A549 (cell line): ENCODE measurements around the gene MYOZ3. TPM values are rescaled to one million over a fixed set of nuclear protein-coding genes. Genes with fewer than 3 reads are reported as not detected.

Experiments
- ATAC-seq, 2 experiments: fragments of 200-7000 bp in 1 of 2; fragments of >200 bp in 1 of 2; cut with Nextera tagmentation in 1 of 2; cut with Tn5 transposase in 1 of 2; 3 replicates each; pipeline versions ENCODE4 v1.8.0 to v1.9.1; 2018 to 2020; ENCODE audit warnings: mild to moderate bottlenecking in 1 of 2, moderate library complexity in 1 of 2
- CTCF ChIA-PET: fragments of 300-600 bp; sonication (Branson Sonifier 250); formaldehyde crosslinking; extraction: SDS; loops from one replicate; lab custom pipeline; 2021; ENCODE audit warnings: antibody characterized with exemption, inconsistent platforms; lab: Yijun Ruan, JAX
- POLR2A ChIA-PET: fragments of 350-600 bp; formaldehyde crosslinking; extraction: SDS; loops from one replicate; lab custom pipeline; 2021; ENCODE audit warnings: antibody characterized with exemption, inconsistent platforms; lab: Yijun Ruan, JAX
- DNase-seq, 2 experiments: peaks; one replicate each; pipeline versions ENCODE4 v3.0.0 to v3.0.0-alpha.2; 2011 to 2016; ENCODE audit warnings: low read depth in 1 of 2, low spot score in 1 of 2
- FAIRE-seq: peaks from 2 replicates; lab custom pipeline; 2011; peaks lifted over from hg19 to GRCh38; lab: Jason Lieb, UNC
- H3K27ac ChIP-seq, 2 experiments: fragments of >200 bp; sonication (Bioruptor Twin); formaldehyde crosslinking; 3 replicates each; pipeline ENCODE4 v1.5.1; 2016 to 2017
- H3K4me1 ChIP-seq: fragments of >200 bp; sonication (Bioruptor Twin); formaldehyde crosslinking; 3 replicates; pipeline ENCODE4 v1.6.1; 2016
- H3K4me2 ChIP-seq: fragments of >200 bp; sonication (Bioruptor Twin); formaldehyde crosslinking; 3 replicates; pipeline ENCODE4 v1.6.1; 2016
- H3K4me3 ChIP-seq: fragments of >200 bp; sonication (Bioruptor Twin); formaldehyde crosslinking; 3 replicates; pipeline ENCODE4 v1.5.1; 2016
- H3K9me3 ChIP-seq: fragments of >200 bp; sonication (Bioruptor Twin); formaldehyde crosslinking; 3 replicates; pipeline ENCODE4 v1.6.1; 2016
- BHLHE40 ChIP-seq: IDR thresholded peaks from 2 replicates; pipeline ENCODE4 v1.6.1; 2012; ENCODE audit warnings: low read depth, low read length, inconsistent platforms
- CHD4 ChIP-seq: fragments of 200-600 bp; sonication (generic); IDR thresholded peaks from 2 replicates; pipeline ENCODE4 v1.6.1; 2016; ENCODE audit warnings: antibody characterized with exemption, mild to moderate bottlenecking, borderline replicate concordance
- E2F6 ChIP-seq: IDR thresholded peaks from 2 replicates; pipeline ENCODE4 v1.6.1; 2012; ENCODE audit warnings: low read depth, borderline replicate concordance
- EHF ChIP-seq: fragments of 250-450 bp; sonication (Bioruptor Pico); IDR thresholded peaks from 2 replicates; pipeline ENCODE4 v1.5.0; 2020; ENCODE audit warnings: mild to moderate bottlenecking
- FOSB ChIP-seq: fragments of 250-450 bp; sonication (Bioruptor Pico); IDR thresholded peaks from 2 replicates; pipeline ENCODE4 v1.5.0; 2020; ENCODE audit warnings: mild to moderate bottlenecking, moderate library complexity
- FOXS1 ChIP-seq: fragments of 250-450 bp; sonication (Bioruptor Pico); IDR thresholded peaks from 2 replicates; pipeline ENCODE4 v1.5.0; 2020; ENCODE audit warnings: mild to moderate bottlenecking, moderate library complexity
- GATA3 ChIP-seq: IDR thresholded peaks from 2 replicates; pipeline ENCODE4 v1.6.1; 2012; ENCODE audit warnings: borderline replicate concordance
- HOXA7 ChIP-seq: fragments of 250-450 bp; sonication (Bioruptor Pico); IDR thresholded peaks from 2 replicates; pipeline ENCODE4 v1.5.0; 2020; ENCODE audit warnings: mild to moderate bottlenecking, moderate library complexity
- HOXB13 ChIP-seq: fragments of 250-450 bp; sonication (Bioruptor Pico); IDR thresholded peaks from 2 replicates; pipeline ENCODE4 v1.5.0; 2020; ENCODE audit warnings: low read depth, mild to moderate bottlenecking, moderate library complexity
- HOXB5 ChIP-seq: fragments of 250-450 bp; sonication (Bioruptor Pico); IDR thresholded peaks from 2 replicates; pipeline ENCODE4 v1.5.0; 2020; ENCODE audit warnings: mild to moderate bottlenecking, moderate library complexity
- JUN ChIP-seq, 2 experiments: fragments of >200 bp; sonication (Bioruptor Twin); formaldehyde crosslinking; IDR thresholded peaks; 2 replicates in 1 of 2; 3 replicates in 1 of 2; pipeline ENCODE4 v1.6.1; 2016 to 2017
- KDM1A ChIP-seq: fragments of 200-600 bp; sonication (generic); IDR thresholded peaks from 2 replicates; pipeline ENCODE4 v1.6.1; 2016; ENCODE audit warnings: low read depth, mild to moderate bottlenecking
- MAFK ChIP-seq: fragments of 450-650 bp; IDR thresholded peaks from 2 replicates; pipeline ENCODE4 v1.6.1; 2014; ENCODE audit not compliant: partially characterized antibody
- MAZ ChIP-seq: fragments of 150-350 bp; IDR thresholded peaks from 2 replicates; pipeline ENCODE4 v1.6.1; 2014; ENCODE audit warnings: antibody characterized with exemption, low read depth, low read length, borderline replicate concordance
- MYC ChIP-seq: IDR thresholded peaks from 2 replicates; pipeline ENCODE4 v1.6.1; 2012; ENCODE audit warnings: mild to moderate bottlenecking, inconsistent platforms, low read length, improper control_type of control experiment, borderline replicate concordance
- NFE2L2 ChIP-seq: fragments of 150-350 bp; conservative IDR thresholded peaks from 2 replicates; pipeline ENCODE4 v1.6.1; 2014; ENCODE audit warnings: low read length
- POLR2AphosphoS2 ChIP-seq: conservative IDR thresholded peaks from 2 replicates; pipeline ENCODE4 v1.6.1; 2012; ENCODE audit warnings: low read length, improper control_type of control experiment, inconsistent platforms
- RARB ChIP-seq: fragments of 250-450 bp; sonication (Bioruptor Pico); IDR thresholded peaks from 2 replicates; pipeline ENCODE4 v1.8.0; 2021; ENCODE audit warnings: mild to moderate bottlenecking, moderate library complexity
- RFX5 ChIP-seq: fragments of 450-650 bp; IDR thresholded peaks from 2 replicates; pipeline ENCODE4 v1.7.1; 2014; ENCODE audit warnings: antibody characterized with exemption, mild to moderate bottlenecking, moderate library complexity
- RNF2 ChIP-seq: fragments of 200-600 bp; sonication (generic); IDR thresholded peaks from 2 replicates; pipeline ENCODE4 v1.6.1; 2016; ENCODE audit warnings: low read depth, mild to moderate bottlenecking, antibody characterized with exemption, moderate library complexity, borderline replicate concordance
- TFCP2L1 ChIP-seq: fragments of 250-450 bp; sonication (Bioruptor Pico); IDR thresholded peaks from 2 replicates; pipeline ENCODE4 v1.5.0; 2021; ENCODE audit warnings: mild to moderate bottlenecking
- TP53 ChIP-seq: fragments of 250-450 bp; sonication (Bioruptor Pico); IDR thresholded peaks from 2 replicates; pipeline ENCODE4 v1.5.0; 2021; ENCODE audit warnings: mild to moderate bottlenecking, moderate library complexity
- ZC3H11A ChIP-seq: fragments of 450-650 bp; IDR thresholded peaks from 2 replicates; pipeline ENCODE4 v1.6.1; 2014; ENCODE audit warnings: antibody characterized with exemption, mild to moderate bottlenecking
- ZFP36 ChIP-seq: fragments of 450-650 bp; IDR thresholded peaks from 2 replicates; pipeline ENCODE4 v1.6.1; 2014; ENCODE audit warnings: borderline replicate concordance; ENCODE audit not compliant: partially characterized antibody
- WGBS: methylation state at CpG from one replicate; pipeline ENCODE4 v1.1.6; 2017; ENCODE audit errors: missing lambda C conversion rate; 5-methylcytosine and 5-hydroxymethylcytosine counted together
- polyA plus RNA-seq, 4 experiments: library from polyadenylated mRNA; depleted of rRNA in 3 of 4; stranded (reverse); fragments of >200 nt; fragmentation: RNase III in 1 of 4; extraction: RNeasy Plus Mini Kit Qiagen cat#74134 plus additional on column Dnase treatment in 1 of 4; gene quantifications; 2 replicates in 3 of 4; 3 replicates in 1 of 4; pipeline ENCODE4 v1.2.3, GENCODE V29; 2011 to 2017
- TF ChIP-seq, protein P1 (sequence below): fragments of 250-450 bp; sonication (Bioruptor Pico); IDR thresholded peaks from 2 replicates; pipeline ENCODE4 v1.5.0; 2021; ENCODE audit warnings: mild to moderate bottlenecking, moderate library complexity, borderline replicate concordance
- TF ChIP-seq, protein P2 (sequence below): fragments of 150-350 bp; IDR thresholded peaks from 2 replicates; pipeline ENCODE4 v1.6.1; 2014; ENCODE audit warnings: low read depth, mild to moderate bottlenecking, low read length
- TF ChIP-seq, protein P3 (sequence below): fragments of 200-600 bp; sonication (generic); IDR thresholded peaks from 2 replicates; pipeline ENCODE4 v1.6.1; 2016; ENCODE audit warnings: antibody characterized with exemption, mild to moderate bottlenecking, moderate library complexity
- TF ChIP-seq, protein P4 (sequence below): fragments of >200 bp; sonication (Bioruptor Twin); formaldehyde crosslinking; IDR thresholded peaks from 2 replicates; pipeline ENCODE4 v1.6.1; 2016

The MYOZ3 gene
- polyA plus RNA-seq, 2 of the 4 experiments (the other 2 are of a cell fraction) = 0.06 to 0.09 TPM

- TF ChIP-seq TFCP2L1 (CRISPR knock-in tag) (no peak), HOXB5 (CRISPR knock-in tag) (no peak), CHD4 (no peak), ZC3H11A (no peak), NFE2L2 (no peak), FOXS1 (CRISPR knock-in tag) (no peak), MYC (no peak), RARB (CRISPR knock-in tag) (no peak), TP53 (CRISPR knock-in tag) (no peak), ZFP36 (no peak), RNF2 (no peak), EHF (CRISPR knock-in tag) (no peak), BHLHE40 (no peak)
- TF ChIP-seq, protein P1, sequence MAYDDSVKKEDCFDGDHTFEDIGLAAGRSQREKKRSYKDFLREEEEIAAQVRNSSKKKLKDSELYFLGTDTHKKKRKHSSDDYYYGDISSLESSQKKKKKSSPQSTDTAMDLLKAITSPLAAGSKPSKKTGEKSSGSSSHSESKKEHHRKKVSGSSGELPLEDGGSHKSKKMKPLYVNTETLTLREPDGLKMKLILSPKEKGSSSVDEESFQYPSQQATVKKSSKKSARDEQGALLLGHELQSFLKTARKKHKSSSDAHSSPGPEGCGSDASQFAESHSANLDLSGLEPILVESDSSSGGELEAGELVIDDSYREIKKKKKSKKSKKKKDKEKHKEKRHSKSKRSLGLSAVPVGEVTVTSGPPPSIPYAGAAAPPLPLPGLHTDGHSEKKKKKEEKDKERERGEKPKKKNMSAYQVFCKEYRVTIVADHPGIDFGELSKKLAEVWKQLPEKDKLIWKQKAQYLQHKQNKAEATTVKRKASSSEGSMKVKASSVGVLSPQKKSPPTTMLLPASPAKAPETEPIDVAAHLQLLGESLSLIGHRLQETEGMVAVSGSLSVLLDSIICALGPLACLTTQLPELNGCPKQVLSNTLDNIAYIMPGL (CRISPR knock-in tag) = no peak
- TF ChIP-seq, protein P2, sequence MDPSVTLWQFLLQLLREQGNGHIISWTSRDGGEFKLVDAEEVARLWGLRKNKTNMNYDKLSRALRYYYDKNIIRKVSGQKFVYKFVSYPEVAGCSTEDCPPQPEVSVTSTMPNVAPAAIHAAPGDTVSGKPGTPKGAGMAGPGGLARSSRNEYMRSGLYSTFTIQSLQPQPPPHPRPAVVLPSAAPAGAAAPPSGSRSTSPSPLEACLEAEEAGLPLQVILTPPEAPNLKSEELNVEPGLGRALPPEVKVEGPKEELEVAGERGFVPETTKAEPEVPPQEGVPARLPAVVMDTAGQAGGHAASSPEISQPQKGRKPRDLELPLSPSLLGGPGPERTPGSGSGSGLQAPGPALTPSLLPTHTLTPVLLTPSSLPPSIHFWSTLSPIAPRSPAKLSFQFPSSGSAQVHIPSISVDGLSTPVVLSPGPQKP = no peak
- H3K4me2 ChIP-seq = no peak overlapping the region
- H3K9me3 ChIP-seq = no peaks in the 10 kb centered on the region
- ATAC-seq (no peak), FAIRE-seq (no peak), DNase-seq (no peak)
- 88% methylated on average over 6 of the region's 6 CpGs for WGBS
- H3K27ac ChIP-seq = no peak overlapping the region
- CTCF ChIA-PET = interaction anchor here (0.7 to 5.3 kb wide), 4 partner anchors 10 to 1076 kb away, joined by 3 to 27 read pairs (median 3); partner anchors contain the start of genes MYOZ3 and RBM22
- no peaks in the 10 kb centered on the region for H3K4me1 ChIP-seq
- POLR2A ChIA-PET = no interaction called here
- H3K4me3 ChIP-seq = no peak overlapping the region
Observed at GRCh38 chr5:150690760-150691159, 29.7 kb downstream of the MYOZ3 start.

- ChIA-PET POLR2A (no interaction called here), CTCF (interaction anchor here (5.3 kb wide), 1 partner anchor 8 kb away, joined by 27 read pairs; the partner anchor contains the start of gene RBM22)
- WGBS = 91% methylated on average over 3 of the region's 3 CpGs
- Histone ChIP-seq H3K27ac (no peak overlapping the region), H3K9me3 (no peaks in the 10 kb centered on the region), H3K4me3 (no peak overlapping the region), H3K4me1 (no peaks in the 10 kb centered on the region), H3K4me2 (no peak overlapping the region)
- no peak for ATAC-seq
- TF ChIP-seq, protein P3, sequence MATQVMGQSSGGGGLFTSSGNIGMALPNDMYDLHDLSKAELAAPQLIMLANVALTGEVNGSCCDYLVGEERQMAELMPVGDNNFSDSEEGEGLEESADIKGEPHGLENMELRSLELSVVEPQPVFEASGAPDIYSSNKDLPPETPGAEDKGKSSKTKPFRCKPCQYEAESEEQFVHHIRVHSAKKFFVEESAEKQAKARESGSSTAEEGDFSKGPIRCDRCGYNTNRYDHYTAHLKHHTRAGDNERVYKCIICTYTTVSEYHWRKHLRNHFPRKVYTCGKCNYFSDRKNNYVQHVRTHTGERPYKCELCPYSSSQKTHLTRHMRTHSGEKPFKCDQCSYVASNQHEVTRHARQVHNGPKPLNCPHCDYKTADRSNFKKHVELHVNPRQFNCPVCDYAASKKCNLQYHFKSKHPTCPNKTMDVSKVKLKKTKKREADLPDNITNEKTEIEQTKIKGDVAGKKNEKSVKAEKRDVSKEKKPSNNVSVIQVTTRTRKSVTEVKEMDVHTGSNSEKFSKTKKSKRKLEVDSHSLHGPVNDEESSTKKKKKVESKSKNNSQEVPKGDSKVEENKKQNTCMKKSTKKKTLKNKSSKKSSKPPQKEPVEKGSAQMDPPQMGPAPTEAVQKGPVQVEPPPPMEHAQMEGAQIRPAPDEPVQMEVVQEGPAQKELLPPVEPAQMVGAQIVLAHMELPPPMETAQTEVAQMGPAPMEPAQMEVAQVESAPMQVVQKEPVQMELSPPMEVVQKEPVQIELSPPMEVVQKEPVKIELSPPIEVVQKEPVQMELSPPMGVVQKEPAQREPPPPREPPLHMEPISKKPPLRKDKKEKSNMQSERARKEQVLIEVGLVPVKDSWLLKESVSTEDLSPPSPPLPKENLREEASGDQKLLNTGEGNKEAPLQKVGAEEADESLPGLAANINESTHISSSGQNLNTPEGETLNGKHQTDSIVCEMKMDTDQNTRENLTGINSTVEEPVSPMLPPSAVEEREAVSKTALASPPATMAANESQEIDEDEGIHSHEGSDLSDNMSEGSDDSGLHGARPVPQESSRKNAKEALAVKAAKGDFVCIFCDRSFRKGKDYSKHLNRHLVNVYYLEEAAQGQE = no peak
- no peak for TF ChIP-seq GATA3
- TF ChIP-seq, protein P4, sequence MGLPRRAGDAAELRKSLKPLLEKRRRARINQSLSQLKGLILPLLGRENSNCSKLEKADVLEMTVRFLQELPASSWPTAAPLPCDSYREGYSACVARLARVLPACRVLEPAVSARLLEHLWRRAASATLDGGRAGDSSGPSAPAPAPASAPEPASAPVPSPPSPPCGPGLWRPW = no peak
- TF ChIP-seq BHLHE40 = no peak
- TF ChIP-seq HOXB13 = no peak
- TF ChIP-seq JUN (IDR thresholded peaks at IDR 0.05) = no peak
- no peak for TF ChIP-seq MAZ
- no peak for TF ChIP-seq FOSB (CRISPR knock-in tag)
- no peak for TF ChIP-seq POLR2AphosphoS2
- no peak for TF ChIP-seq RFX5
- TF ChIP-seq KDM1A = no peak
- TF ChIP-seq E2F6 = no peak
- no peak for TF ChIP-seq HOXA7
- TF ChIP-seq MAFK = no peak
- TF ChIP-seq, protein P2 = no peak
- no peak for FAIRE-seq
- no peak for DNase-seq
Observed at GRCh38 chr5:150692276-150692675, 31.2 kb downstream of the MYOZ3 start.
